Measurements from ENCODE around the gene AVPR1A. TPM values are rescaled to one million over a fixed set of nuclear protein-coding genes. Genes with fewer than 3 reads are reported as not detected.

Gene AVPR1A
- total RNA-seq = not detected in 2 replicates

GRCh38 chr12:63150713-63151622 lies at the start of gene AVPR1A:
Gene AVPR1A (minus strand): TSS chr12:63151201. CDS start chr12:63150836, 365 bp downstream.

Other genes starting within 250 kb of the AVPR1A start
- 0.29 and 0.66 TPM in 2 replicates for gene PPM1H, start 216.1 kb downstream of the AVPR1A start, total RNA-seq

Measured in smooth muscle cell of trachea (primary cell).